PC-9 (cell line): ENCODE results near the gene VPS8. TPM values are rescaled to one million over a fixed set of nuclear protein-coding genes. Genes with fewer than 3 reads are reported as not detected.

Experiments
- BruUV-seq: library from RNA; stranded (reverse); fragments of 400-500 nt; replicated peaks from 2 replicates; lab custom pipeline; 2021; lab: Mats Ljungman, UMichigan
- CTCF ChIA-PET: fragments of 300-600 bp; sonication (Branson Sonifier 250); formaldehyde crosslinking; loops from one replicate; lab custom pipeline; 2022; ENCODE audit warnings: antibody characterized with exemption; lab: Charles Lee
- POLR2A ChIA-PET: fragments of 300-600 bp; sonication (Branson Sonifier 250); formaldehyde crosslinking; loops from one replicate; lab custom pipeline; 2022; ENCODE audit warnings: antibody characterized with exemption; ENCODE audit not compliant: unreplicated experiment; lab: Charles Lee
- DNase-seq, 2 experiments: peaks; one replicate each; pipeline versions ENCODE4 v3.0.0 to v3.0.0-alpha.2; 2015 to 2022; ENCODE audit warnings: mixed read lengths in 1 of 2
- H2AFZ ChIP-seq: fragments of 200-600 bp; sonication (generic); 2 replicates; pipeline ENCODE4 v1.8.1; 2017; ENCODE audit warnings: antibody characterized with exemption
- H3F3A ChIP-seq: fragments of 200-600 bp; sonication (generic); 2 replicates; pipeline ENCODE4 v1.8.1; 2017; ENCODE audit warnings: antibody characterized with exemption, mild to moderate bottlenecking, low read depth; ENCODE audit not compliant: insufficient read depth
- H3K27ac ChIP-seq: fragments of 200-600 bp; sonication (generic); 2 replicates; pipeline ENCODE4 v1.6.1; 2016; ENCODE audit warnings: mixed run types
- H3K27me3 ChIP-seq: fragments of 200-600 bp; sonication (generic); 2 replicates; pipeline ENCODE4 v1.6.1; 2016; ENCODE audit warnings: low read depth, mixed run types; ENCODE audit not compliant: insufficient read depth
- H3K36me3 ChIP-seq: fragments of 200-600 bp; sonication (generic); 2 replicates; pipeline ENCODE4 v1.6.1; 2016; ENCODE audit warnings: low read depth, mixed run types
- H3K4me1 ChIP-seq: fragments of 200-600 bp; sonication (generic); replicated peaks from 2 replicates; pipeline ENCODE4 v1.6.1; 2016; ENCODE audit warnings: mixed run types; ENCODE audit not compliant: insufficient read depth
- H3K4me2 ChIP-seq: fragments of 200-600 bp; sonication (generic); 2 replicates; pipeline ENCODE4 v1.6.1; 2017; ENCODE audit warnings: mixed run types
- H3K4me3 ChIP-seq: fragments of 200-600 bp; sonication (generic); 2 replicates; pipeline ENCODE4 v1.6.1; 2016; ENCODE audit warnings: mixed run types
- H3K79me2 ChIP-seq: fragments of 200-600 bp; sonication (generic); 2 replicates; pipeline ENCODE4 v1.6.1; 2017; ENCODE audit warnings: low read depth, mixed run types
- H3K9me2 ChIP-seq: fragments of 200-600 bp; sonication (generic); 2 replicates; pipeline ENCODE4 v1.8.1; 2017; ENCODE audit warnings: mild to moderate bottlenecking; ENCODE audit not compliant: insufficient read depth
- H3K9me3 ChIP-seq: fragments of 200-600 bp; sonication (generic); 2 replicates; pipeline ENCODE4 v1.8.1; 2016; ENCODE audit warnings: low read depth; ENCODE audit not compliant: insufficient read depth
- H4K20me1 ChIP-seq: fragments of 200-600 bp; sonication (generic); 2 replicates; pipeline ENCODE4 v1.8.1; 2017; ENCODE audit not compliant: insufficient read depth
- EZH2 ChIP-seq: fragments of 200-600 bp; sonication (generic); IDR thresholded peaks from 2 replicates; pipeline ENCODE4 v1.8.0; 2017; ENCODE audit warnings: antibody characterized with exemption, low read depth
- intact Hi-C: fragments of 100-400 bp; cut with micrococcal nuclease; formaldehyde crosslinking; loops from one replicate; pipeline ENCODE4 v1.10.0; 2022; ENCODE audit not compliant: unreplicated experiment
- total RNA-seq: library from RNA; stranded (reverse); gene quantifications from 2 replicates; pipeline ENCODE4 v1.2.3, GENCODE V29; 2021
- TF ChIP-seq, protein P1 (sequence below): fragments of 200-600 bp; sonication (generic); conservative IDR thresholded peaks from 2 replicates; pipeline ENCODE4 v1.6.1; 2017; ENCODE audit warnings: mixed run types, antibody characterized with exemption, mild to moderate bottlenecking, moderate library complexity

The VPS8 gene
- total RNA-seq, 1 experiment from 2014 or later, result 80.8 TPM

GRCh38 chr3:185059766-185060165, 247.8 kb downstream of the VPS8 start:
- Histone ChIP-seq H2AFZ (no peak overlapping the region), H3K79me2 (no peaks in the 10 kb centered on the region), H4K20me1 (no peaks in the 10 kb centered on the region), H3K27ac (no peak overlapping the region), H3K4me2 (no peak overlapping the region), H3K9me2 (no peaks in the 10 kb centered on the region), H3K4me1 (no peaks in the 10 kb centered on the region), H3K9me3 (peaks cover 19% of the 10 kb centered on the region), H3K36me3 (no peaks in the 10 kb centered on the region), H3F3A (no peaks in the 10 kb centered on the region), H3K27me3 (no peaks in the 10 kb centered on the region), H3K4me3 (no peak overlapping the region)
- POLR2A ChIA-PET, result no interaction called here
- no peak for DNase-seq
- CTCF ChIA-PET, result no interaction called here
- TF ChIP-seq, protein P1, sequence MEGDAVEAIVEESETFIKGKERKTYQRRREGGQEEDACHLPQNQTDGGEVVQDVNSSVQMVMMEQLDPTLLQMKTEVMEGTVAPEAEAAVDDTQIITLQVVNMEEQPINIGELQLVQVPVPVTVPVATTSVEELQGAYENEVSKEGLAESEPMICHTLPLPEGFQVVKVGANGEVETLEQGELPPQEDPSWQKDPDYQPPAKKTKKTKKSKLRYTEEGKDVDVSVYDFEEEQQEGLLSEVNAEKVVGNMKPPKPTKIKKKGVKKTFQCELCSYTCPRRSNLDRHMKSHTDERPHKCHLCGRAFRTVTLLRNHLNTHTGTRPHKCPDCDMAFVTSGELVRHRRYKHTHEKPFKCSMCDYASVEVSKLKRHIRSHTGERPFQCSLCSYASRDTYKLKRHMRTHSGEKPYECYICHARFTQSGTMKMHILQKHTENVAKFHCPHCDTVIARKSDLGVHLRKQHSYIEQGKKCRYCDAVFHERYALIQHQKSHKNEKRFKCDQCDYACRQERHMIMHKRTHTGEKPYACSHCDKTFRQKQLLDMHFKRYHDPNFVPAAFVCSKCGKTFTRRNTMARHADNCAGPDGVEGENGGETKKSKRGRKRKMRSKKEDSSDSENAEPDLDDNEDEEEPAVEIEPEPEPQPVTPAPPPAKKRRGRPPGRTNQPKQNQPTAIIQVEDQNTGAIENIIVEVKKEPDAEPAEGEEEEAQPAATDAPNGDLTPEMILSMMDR, result no peak
- TF ChIP-seq EZH2, result no peak
- no TSS peak for BruUV-seq
- intact Hi-C loops, result no loop called here

DNA sequence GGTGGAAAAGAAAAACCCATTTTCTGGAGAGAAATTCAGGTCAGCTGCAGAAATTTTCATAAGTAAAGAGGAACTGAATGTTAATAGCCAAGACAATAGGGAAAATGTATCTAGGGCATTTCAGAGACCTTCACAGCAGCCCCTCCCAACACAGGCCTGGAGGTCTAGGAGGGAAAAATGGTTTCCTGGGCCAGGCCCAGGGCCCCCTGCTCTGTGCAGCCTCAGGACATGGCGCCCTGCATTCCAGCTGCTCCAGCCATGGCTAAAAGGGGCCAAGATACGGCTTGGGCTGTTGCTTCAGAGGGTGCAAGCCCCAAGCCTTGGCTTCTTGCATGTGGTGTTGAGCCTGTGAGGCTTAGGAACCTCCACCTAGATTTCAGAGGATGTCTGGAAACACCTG, 248.7 kb downstream of the VPS8 start:
- Histone ChIP-seq H3F3A (no peaks in the 10 kb centered on the region), H3K79me2 (no peaks in the 10 kb centered on the region), H3K4me1 (no peaks in the 10 kb centered on the region), H3K36me3 (no peaks in the 10 kb centered on the region), H3K9me2 (no peaks in the 10 kb centered on the region), H3K27ac (no peak overlapping the region), H3K27me3 (no peaks in the 10 kb centered on the region), H3K4me3 (no peak overlapping the region), H3K4me2 (no peak overlapping the region), H4K20me1 (no peaks in the 10 kb centered on the region), H2AFZ (no peak overlapping the region), H3K9me3 (peaks cover 19% of the 10 kb centered on the region)
- no peak for DNase-seq
- intact Hi-C loops, result no loop called here
- CTCF ChIA-PET, result no interaction called here
- BruUV-seq, result no TSS peak
- POLR2A ChIA-PET, result no interaction called here
- no peak for TF ChIP-seq EZH2
- TF ChIP-seq, protein P1, result no peak

DNA sequence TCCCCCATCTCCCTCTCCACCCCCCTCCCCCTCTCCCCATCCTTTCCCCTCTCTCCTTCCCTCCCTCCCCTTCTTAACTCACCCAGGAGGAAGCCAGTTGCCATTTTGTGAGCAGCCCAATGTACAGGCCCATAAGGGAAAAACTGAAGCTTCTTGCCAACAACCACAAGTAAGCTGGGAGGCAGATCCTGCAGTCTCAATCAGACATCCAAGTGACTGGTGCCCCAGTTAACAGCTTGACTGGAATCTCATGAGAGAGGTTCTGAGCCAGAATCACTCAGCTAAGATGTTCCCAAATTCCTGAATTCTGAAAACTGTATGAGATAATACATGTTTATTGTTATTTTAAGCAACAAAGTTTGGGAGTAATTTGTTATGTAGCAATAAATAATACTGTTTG, 250.2 kb downstream of the VPS8 start:
- Histone ChIP-seq H2AFZ (no peak overlapping the region), H3K36me3 (no peaks in the 10 kb centered on the region), H4K20me1 (no peaks in the 10 kb centered on the region), H3K27me3 (0 out of 2 replicates have a peak, but pooled peaks cover 11% of the 10 kb centered on the region), H3K4me3 (no peak overlapping the region), H3F3A (no peaks in the 10 kb centered on the region), H3K4me1 (no peaks in the 10 kb centered on the region), H3K9me3 (peaks cover 11% of the 10 kb centered on the region; the same call in 1 of the 2 replicates), H3K4me2 (no peak overlapping the region), H3K9me2 (no peaks in the 10 kb centered on the region), H3K27ac (no peak overlapping the region), H3K79me2 (no peaks in the 10 kb centered on the region)
- intact Hi-C loops, result no loop called here
- CTCF ChIA-PET, result no interaction called here
- no TSS peak for BruUV-seq
- TF ChIP-seq, protein P1, result no peak
- TF ChIP-seq EZH2, result no peak
- POLR2A ChIA-PET, result no interaction called here
- DNase-seq, result no peak
